SIG-M5 (cell line): ENCODE measurements around the gene ICAM1.
A peak's percentile ranks its signal among the peaks of the same experiment; 100 is the strongest.

Experiments used
- DNase-seq: peaks from one replicate; lab custom pipeline; 2025; lab: John Stamatoyannopoulos, UW

The ICAM1 gene

DNA sequence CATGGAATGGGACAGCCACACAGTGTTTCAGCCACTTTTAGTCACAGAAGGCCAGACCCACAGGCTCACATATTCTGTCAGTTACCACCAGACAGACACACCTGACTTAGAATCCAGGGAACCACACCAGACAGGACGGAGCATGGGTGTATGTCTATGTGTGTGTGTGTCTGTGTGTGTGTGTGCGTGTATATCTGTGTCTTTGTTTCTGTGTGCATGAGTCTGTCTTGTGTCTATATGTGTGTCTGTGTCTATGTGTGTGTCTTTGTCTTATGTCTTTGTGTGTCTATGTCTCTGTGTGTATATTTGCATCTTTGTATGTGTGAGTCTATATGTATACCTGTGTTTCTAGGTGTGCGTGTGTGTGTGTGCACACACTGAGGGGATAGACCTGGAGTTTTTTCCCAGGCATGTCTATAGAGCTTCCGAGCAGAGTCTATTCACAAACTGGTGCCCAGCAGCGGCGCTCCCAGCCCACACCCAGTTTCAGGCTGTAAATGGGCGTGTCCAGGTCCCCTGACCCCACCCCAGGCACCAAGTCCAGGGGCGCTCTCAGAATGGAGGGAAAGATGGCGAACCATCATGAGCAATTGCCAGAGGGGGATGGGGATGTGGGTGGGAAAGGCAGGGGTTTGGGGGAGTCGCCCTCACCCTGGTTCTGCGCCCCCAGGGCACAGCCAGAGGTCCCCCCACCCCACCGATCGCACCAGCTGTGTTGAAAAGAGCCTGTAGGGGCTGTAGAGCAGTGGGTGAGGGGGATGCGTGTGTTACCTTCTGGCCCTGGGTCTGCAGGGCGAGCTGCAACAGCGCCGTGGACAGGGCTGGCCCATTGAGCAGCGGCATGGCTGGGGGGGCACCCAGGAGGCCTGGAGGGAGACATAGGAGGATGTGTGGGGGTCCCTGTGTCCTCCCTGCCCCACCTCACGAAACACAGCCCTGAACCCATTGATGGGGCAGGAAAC, 51.2 kb downstream of the ICAM1 start:
- DNase-seq = no peak

DNA sequence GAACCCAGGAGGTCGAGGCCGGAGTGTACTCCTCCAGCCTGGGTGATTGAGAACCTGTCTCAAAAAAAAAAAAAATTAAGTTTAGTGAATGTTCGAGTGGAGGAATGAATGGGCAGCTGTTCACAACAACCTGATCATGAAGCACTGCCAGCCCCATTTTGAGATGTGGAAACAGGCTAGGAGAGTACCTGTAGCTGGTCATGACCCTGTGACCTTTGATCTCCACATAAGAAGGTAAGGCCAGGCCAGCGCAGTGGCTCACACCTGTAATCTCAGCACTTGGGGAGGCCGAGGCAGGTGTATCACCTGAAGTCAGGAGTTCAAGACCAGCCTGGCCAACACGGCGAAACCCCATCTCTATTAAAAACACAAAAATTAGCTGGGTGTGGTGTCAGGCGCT, 54.8 kb downstream of the ICAM1 start:
- DNase-seq = no peak

DNA sequence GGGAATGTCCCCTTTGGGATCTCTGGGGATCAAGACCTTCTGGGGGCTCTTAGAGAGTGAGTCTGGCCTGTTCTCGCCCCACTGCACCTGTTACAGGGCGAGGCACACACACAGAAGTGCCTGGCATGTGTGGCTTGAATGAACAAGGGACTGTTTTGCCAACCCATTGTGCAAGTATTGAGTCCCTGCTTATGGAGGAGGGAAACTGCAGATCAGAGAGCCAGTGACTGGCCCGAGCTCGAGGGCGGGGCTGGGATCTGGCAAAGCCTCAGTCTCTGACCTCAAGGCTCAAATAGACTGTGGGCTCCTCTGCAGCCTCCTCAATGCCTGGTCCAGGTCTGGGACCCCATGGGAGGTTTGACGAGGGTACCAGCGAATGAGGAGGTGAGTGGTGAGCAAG, 56.9 kb downstream of the ICAM1 start:
- DNase-seq = no peak

DNA sequence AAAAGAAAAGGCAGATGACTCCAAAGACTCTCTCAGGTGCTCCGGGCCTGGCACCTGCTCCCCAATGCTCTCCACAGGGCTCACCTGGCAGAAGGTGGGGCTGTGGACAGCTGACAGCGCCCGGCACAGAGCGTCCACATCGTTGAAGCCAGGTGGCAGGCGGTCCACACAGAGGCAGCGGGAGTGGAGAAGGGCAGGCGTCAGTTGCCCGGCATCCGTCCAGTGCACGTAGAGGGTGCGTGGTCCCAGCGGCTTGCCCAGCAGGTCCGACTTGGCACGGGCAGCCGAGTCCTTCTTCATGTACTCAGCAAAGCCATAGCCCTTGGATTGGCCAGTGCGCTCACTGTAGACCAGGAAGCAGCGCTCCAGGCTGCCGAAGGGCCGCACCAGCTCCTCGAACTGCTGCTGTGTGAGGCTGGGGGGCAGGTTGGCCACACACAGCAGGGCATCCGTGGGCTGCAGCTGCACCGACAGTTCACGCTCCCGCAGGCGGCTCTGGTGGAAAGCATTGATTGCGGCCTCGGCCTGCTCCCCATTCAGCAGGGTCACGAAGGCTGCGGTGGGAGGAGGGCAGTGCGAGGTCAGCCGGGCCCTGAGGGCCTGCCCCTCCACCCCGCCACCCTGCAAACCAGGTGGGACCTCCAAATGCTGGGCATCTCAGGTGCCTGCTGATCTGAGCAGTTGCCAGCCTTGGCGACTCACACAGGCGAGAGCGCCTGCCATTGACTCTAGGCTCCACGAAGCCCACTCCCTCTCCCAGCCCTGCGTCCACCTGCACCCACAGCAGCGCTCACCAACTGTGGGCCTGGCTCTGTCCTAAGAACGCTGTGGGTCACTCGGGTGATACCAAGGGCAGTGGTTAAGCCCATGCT, 57.9 kb downstream of the ICAM1 start:
- DNase-seq = no peak

DNA sequence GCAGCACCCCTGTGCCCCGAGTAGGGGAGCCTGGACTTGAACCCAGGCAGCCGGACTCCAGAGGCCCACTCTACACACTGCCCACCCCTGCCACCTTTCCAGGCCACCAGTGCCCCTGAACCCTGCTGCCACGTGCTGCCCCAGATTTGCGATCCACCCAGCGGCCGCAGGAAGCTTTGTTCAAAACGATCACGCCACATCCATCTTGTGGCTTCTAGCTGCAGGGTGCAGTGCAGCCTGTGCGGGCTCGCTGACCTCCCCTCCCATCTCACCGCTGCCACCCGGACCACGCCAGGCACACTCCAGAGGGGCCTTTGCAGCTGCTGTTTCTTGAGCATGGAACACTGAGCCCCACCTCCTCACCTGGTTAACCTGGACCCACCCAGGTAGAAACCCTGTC, 58.6 kb downstream of the ICAM1 start:
- DNase-seq = no peak

DNA sequence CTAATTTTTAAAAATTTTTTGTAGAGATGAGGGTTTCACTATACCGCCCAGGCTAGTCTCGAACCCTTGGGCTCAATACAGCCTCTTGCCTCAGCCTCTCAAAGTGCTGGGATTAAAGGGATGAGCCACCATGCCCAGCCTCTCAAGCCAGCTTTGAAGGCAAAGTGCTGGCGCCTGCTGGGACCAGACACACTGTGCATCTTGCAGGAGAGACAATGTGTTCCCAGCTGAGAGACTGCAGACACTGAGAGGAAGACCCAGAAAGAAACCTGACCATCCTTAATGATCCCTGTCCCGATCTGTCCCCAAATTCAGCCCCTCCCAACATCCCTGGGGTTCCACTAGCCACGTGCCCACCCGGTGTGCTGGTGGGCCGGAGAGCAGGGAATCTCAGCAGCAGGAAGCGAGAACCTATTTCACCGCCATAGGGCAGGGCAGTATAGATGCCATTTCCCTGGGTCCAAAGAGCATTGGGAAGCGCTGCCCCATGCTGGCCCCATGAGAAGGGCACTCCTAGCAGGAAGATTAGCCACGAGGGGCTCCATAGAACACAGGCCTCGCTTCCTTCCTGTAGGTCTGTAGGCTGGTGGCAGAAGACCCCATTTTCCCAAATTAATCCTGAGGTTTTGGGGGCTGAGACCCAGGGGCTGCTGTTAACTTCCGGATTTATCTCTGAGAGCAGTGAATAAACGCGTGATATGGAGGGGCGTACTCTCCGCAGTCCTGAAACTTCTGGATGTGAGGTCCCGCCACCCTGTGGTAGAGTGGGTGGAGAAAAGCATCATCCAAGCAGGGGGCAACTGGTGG, 61.4 kb downstream of the ICAM1 start:
- DNase-seq = no peak

DNA sequence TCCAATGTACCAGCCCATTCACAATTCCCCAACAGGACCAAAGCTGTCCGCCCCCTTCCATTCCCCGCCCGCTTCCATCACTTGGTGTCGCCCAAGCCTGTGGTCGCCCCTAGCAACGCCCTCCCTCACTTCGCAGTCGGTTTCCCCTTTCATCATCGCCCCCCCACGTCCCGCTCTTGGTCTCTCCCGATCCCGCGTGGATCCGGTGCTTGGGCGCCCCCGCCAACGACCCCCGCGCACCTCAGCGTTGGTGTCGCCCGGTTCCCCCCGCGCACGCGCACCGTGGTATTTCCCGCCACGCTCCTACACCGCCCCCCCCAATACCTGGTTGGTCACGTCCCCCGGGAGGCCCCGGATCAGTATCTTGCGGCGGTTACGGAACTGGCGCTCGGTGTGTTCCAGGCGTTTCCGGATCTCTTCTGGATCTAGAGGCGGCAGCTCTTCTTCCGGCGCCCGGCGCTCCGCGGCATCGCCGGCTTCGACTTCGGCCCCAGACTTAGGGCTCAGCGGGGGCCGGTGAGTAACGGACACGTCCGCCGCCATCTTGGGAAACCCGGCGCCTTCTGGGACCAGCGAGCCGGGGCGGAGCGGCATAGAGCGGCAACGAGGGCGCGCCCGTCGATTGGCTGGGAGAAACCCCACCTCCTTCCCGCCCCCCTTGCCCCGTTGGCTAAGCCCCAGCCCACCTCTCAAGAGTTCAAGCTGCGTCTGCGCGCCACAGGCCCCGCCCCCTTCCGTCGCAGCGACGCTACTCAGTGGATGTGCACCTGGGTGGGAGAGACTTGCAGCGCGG, 62.2 kb downstream of the ICAM1 start, which contains the start of gene RAVER1:
Gene RAVER1, minus strand, starts transcription at position 565 of the 793 bp plus-strand sequence. Its CDS starts 22 bp downstream, at position 543.
- DNase-seq = peak; percentile 55

DNA sequence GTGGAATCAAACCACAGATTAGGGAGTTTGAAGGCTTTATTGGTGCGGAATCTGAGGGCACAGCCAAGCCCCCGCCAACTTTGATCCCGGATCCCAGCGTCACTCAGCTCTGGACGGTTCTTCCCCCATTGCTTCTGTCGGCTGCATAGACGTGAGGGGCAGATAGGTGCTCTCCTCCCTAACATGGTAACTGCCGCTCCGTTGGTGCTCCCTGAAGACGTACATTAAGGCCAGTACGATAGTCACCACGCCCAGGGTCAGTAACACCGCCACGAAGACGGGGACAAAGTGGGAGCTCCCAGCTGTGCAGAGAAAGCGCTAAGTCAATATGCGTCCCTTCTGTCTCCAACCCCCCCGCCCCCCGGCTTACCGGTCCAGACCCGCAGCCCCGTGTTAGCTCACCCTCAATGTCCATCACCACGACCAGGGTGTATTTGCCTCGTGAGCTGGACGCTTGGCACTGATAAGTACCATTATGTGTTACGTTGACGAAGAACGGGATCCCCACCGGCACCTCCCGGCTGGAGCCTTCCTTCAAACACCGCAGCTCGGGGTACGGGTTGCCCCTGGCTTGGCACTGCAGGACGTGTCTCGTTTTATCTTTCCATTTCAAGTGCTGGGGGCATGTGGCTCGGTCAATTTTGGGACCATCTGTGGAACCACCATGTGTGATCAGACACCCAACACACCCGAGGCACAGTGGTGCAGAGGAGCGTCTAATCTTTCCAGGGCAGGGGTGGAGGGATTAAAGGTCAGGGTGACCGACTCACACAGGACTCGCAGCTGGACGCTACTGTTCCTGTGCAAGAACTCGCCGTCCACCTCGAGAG, 63.1 kb downstream of the ICAM1 start:
- DNase-seq = no peak

DNA sequence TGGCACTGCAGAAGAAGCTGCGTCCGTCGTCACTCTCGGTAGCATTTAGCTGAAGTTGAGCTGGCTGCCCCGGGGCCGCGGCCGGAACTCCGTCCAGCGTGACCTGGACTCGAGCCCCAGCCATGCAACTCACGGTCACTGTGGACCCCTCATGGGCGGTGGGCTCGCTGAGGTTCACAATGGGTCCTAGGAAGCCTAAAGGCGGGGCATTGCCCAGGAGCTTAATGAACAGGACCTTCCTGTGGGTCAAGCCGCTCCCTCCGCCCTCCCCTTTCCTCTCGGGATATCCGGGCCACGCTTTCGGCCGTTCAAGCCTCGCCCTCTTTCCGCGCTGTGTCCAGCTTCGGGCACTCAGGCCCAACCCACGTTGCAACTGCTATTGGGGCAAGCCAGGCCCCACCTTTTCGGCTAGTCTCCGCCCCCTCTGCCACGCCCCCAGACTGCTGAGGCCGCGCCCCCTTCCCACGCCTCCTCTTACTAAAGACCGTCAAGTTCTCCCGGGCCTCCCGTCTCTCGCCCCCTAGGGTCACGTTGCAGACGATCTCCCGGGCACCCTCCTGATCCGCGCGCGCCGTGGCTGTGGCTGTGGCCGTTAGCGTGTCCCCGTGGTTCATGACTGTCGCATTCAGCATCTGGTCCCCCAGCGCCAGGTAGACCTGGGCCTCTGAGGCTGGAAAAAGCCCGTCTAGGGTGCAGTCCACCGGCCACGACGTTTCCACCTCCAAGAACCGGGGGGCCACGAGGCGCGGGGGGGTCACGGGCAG, 63.9 kb downstream of the ICAM1 start:
- DNase-seq = no peak

DNA sequence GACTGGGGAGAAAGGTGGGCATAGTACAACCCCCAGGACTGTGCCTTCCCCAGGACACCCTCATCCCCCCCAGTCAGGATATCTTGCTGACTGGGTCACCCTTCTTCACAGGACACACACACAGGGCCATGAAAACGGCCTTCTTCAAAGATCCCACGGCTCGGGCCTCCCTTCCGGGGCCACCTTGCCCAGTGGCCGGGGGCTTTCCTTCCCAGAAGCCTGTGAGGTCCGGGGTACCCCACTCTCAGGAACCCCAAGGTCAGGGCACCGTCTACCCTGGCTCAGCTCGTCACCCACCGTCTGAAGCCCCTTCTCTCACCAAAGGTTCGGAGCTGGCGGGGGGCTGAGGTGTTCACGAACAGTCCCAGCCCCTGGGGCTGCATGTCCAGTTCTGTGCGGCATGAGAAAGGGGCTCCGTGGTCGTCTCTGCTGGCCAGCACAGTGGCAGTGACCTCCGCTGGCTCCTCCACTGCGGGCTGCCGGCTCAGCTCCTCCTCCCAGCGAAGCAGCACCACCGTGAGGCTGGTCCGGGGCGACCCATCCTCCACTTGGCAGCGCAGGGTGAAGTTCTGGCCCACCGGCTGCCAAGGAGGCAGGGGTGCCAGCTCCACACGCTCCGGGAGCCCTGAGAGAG, 64.5 kb downstream of the ICAM1 start:
- DNase-seq = no peak
